Activated CD8-positive, alpha-beta memory T cell treated with anti-CD3 and anti-CD28 coated beads for 36 hours (primary cell): Measurements from ENCODE around the gene OBP2B. TPM values are rescaled to one million over a fixed set of nuclear protein-coding genes. Genes with fewer than 3 reads are reported as not detected.

Source experiments
- CTCF ChIA-PET: fragments of 350-600 bp; sonication (Branson Sonifier 250); formaldehyde crosslinking; loops from one replicate; lab custom pipeline; 2021; ENCODE audit warnings: antibody characterized with exemption; lab: Charles Lee
- POLR2A ChIA-PET: fragments of 350-600 bp; sonication (Branson Sonifier 250); formaldehyde crosslinking; loops from one replicate; lab custom pipeline; 2021; ENCODE audit warnings: antibody characterized with exemption; lab: Charles Lee
- total RNA-seq, 2 experiments: library from RNA; stranded (reverse); gene quantifications; one replicate each; pipeline ENCODE4 v1.2.3, GENCODE V29; 2021

OBP2B gene
- total RNA-seq, 2 experiments from 2014 or later, result not detected

DNA sequence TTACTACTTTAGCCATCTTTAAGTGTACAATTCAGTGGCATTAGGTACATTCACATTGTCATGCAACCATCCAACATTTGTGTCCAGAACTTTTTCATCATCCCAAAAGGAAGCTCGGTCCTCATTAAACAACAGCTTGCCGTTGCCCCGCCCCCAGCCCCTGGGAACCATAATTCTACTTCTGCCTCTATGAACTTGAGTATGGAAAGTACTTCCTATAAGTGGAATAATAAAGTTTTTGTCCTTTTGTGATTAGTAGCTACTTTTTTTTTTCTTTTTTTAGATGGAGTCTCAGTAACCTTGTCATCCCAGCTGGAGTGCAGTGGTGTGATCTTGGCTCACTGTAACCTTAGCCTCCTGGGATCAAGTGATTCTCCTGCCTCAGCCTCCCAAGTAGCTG, 50.4 kb downstream of the OBP2B start:
- ChIA-PET CTCF (interaction anchor here (1.2 to 1.4 kb wide), 2 partner anchors 67 to 128 kb away, joined by 3 read pairs; partner anchors contain the start of gene GTF3C5), POLR2A (interaction anchor here (1.5 kb wide), 1 partner anchor 9 kb away, joined by 4 read pairs; no protein-coding TSS in a partner anchor)

Other genes with a start within 250 kb of the OBP2B start
- gene GFI1B, start 230.6 kb downstream of the OBP2B start, total RNA-seq, result not detected
- 10 to 100 TPM; 89.1 to 90.4 TPM for gene GTF3C5, start 178.3 kb downstream of the OBP2B start, total RNA-seq
- 1 to 10 TPM in 1 of 2 experiments, under 1 TPM in 1; 0.73 to 1.3 TPM for gene CEL, start 147.3 kb downstream of the OBP2B start, total RNA-seq
- gene RALGDS, start 88.0 kb downstream of the OBP2B start, total RNA-seq, result 10 to 100 TPM; 57.9 to 60.2 TPM
- 1 to 10 TPM; 2.5 to 3.1 TPM for gene GBGT1, start 45.3 kb downstream of the OBP2B start, total RNA-seq
- not detected for gene ABO, start 66.0 kb upstream of the OBP2B start, total RNA-seq
- gene SURF6, start 126.9 kb upstream of the OBP2B start, total RNA-seq, result 10 to 100 TPM; 33.0 to 34.2 TPM
- gene MED22, start 138.9 kb upstream of the OBP2B start, total RNA-seq, result 10 to 100 TPM; 42.5 to 43.3 TPM
- 1,000 to 10,000 TPM; 3,102 to 3,168 TPM for gene RPL7A, start 139.0 kb upstream of the OBP2B start, total RNA-seq
- gene SURF1, start 147.2 kb upstream of the OBP2B start, total RNA-seq, result 10 to 100 TPM; 31.6 to 31.9 TPM
- gene SURF2, start 147.3 kb upstream of the OBP2B start, total RNA-seq, result 10 to 100 TPM; 29.7 to 30.9 TPM
- gene SURF4, start 166.8 kb upstream of the OBP2B start, total RNA-seq, result 100 to 1,000 TPM; 260 to 276 TPM
- under 1 TPM; 0.21 to 0.65 TPM for gene STKLD1, start 167.1 kb upstream of the OBP2B start, total RNA-seq
- 10 to 100 TPM; 49.5 to 52.0 TPM for gene REXO4, start 208.8 kb upstream of the OBP2B start, total RNA-seq
- gene ADAMTS13, start 213.1 kb upstream of the OBP2B start, total RNA-seq, result 1 to 10 TPM in 1 of 2 experiments, under 1 TPM in 1; 0.89 to 1.4 TPM